HG03280 (cell line): ENCODE measurements around the gene ABLIM3.
"Not testable (repeated sequence)": the region's sequence is repeated elsewhere in the genome, so short reads cannot be mapped to it uniquely, and the experiment has no call there.

ENCODE experiments used
- ATAC-seq: cut with Tn5 transposase; IDR thresholded peaks from one replicate; pipeline ENCODE4 v1.9.1; 2021; ENCODE audit warnings: mild to moderate bottlenecking, moderate library complexity; ENCODE audit not compliant: unreplicated experiment

ABLIM3 gene

DNA sequence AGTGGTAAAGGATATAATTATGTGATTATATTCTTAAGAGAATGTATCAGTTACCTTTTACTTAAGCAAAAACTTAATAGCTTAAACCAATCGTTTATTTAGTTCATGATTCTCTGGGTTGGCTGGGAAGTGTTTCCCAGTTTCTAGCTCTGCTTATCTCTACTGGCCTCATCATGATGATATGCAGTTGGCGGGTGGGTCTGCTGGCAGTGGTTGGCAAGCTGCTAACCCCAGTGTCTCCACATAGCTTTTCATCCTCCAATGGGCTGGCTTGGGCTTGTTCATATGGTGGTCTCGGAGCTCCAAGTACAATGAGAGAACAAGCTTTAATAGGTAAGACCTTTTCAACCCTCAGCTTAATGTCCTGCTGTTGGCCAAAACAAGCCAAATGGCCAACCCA, 43.8 kb downstream of the ABLIM3 start:
- ATAC-seq, result no peak

DNA sequence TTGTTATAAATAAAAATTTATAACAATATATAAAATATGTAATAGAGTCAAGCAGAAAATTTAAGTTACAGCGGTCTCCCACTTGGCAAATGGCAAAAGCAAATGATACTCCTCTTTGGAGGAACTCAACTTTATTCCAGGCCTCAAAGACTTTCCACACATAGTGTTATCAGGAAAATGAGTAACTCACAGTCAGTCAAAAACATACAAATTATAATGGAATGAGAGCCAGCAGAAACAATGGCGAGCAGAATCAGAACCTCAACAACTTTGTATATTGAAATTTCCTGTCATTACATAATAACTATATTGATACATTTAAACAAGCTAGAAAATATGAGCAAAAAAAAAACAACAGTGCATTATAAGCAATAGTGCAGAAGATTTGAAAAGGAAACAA, 45.2 kb downstream of the ABLIM3 start:
- no peak for ATAC-seq

GRCh38 chr5:149187617-149188016, 46.3 kb downstream of the ABLIM3 start:
- ATAC-seq, result not testable (repeated sequence)

GRCh38 chr5:149188383-149188782, 47.1 kb downstream of the ABLIM3 start:
- ATAC-seq, result no peak

- ATAC-seq, result no peak
Measured at GRCh38 chr5:149195337-149195887, 54.1 kb downstream of the ABLIM3 start.

DNA sequence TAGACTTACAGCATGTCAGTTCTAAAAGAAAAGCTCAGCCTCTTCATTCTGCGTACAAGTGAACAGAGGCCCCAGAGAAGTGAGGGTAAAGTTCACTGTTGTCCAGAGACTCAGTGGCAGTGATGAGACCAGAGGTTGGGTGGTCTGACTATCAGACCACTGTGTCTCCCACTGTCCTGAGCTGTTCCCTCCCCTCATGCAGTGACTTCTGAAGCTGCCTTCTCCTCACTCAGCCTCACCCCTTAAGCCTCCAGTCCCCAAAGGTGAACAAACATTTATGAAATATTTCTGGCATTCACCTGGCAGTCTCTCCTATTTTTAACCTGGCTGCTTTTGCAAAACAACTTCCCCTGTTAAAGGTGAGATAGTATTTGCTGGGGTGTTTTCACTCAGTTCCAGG, 54.7 kb downstream of the ABLIM3 start:
- ATAC-seq, result no peak

- no peak for ATAC-seq
Measured at GRCh38 chr5:149198148-149198547, 56.9 kb downstream of the ABLIM3 start.

DNA sequence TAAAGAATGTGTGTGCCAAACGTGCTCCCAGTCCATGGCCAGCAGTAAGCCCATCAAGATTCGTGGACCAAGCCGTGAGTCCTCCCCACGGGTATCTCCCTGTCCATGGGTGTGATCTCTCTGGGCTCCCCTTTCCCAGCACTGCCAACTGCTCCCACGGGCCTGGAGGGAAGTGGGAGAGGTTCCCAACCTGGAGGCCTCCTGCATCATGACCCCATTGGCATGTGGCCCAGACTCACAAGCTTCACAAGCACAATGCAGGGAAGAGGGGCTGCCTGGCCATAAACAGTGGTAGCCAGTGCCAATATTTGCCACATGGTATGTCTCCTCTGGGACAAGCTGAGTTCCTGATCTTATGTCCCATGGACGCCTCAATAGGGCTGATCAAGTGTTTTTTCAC, 59.1 kb downstream of the ABLIM3 start:
- no peak for ATAC-seq

DNA sequence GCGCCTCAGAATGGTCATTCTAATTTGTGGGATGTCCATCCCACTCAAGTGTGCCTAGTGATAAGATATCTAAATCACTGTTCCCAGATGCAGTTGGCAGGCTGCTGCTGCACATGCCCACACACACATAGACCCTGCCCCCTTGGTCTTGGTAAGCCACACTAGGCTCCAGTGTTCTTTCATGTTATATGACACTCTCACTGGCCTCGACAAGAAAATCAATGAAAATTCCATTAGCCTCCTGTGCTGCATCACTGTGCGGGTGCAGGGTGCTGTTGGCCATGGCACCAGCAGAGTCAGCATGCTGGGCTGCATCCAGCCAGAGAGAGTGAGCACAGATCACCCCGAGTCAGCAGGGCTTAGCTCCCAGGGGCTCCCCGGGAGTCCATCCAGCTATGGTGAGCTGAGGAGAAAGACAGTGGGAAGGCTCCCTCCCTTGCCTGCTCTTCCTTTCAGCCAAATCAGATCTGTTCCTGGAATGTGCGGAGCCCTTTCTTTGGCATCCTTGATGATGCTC, 59.9 kb downstream of the ABLIM3 start:
- no peak for ATAC-seq

- ATAC-seq, result no peak
Measured at GRCh38 chr5:149202910-149203451, 61.7 kb downstream of the ABLIM3 start.

- no peak for ATAC-seq
Measured at GRCh38 chr5:149203921-149204441, 62.7 kb downstream of the ABLIM3 start.

GRCh38 chr5:149205625-149206523, 64.6 kb downstream of the ABLIM3 start:
- no peak for ATAC-seq

DNA sequence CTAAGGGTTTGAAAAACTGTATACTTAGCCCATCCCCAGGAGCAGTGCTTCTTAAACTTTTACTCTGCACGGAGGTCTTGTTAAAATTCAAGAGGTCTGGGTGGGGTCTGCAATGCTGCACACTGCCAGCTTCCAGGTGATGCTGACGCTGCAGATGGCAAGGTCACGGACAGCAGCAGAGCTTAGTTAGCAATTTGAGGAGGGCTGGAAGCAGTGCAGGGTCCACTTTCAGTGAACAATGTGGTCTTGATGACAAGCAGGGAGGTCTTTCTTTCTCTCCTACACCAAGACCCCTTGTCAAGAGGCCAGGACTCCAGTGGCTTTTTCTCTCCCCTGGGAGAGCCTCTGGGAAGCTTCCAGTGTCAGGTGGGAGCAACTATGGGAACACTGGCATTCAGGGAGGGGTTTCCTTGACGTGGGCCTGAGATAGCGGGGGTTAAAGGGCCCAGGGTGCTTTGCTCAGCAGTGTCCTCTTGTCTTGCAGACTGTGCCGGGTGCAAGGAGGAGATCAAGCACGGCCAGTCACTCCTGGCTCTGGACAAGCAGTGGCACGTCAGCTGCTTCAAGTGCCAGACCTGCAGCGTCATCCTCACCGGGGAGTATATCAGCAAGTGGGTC, 65.3 kb downstream of the ABLIM3 start:
- ATAC-seq, result no peak

GRCh38 chr5:149207831-149208230, 66.5 kb downstream of the ABLIM3 start:
- ATAC-seq, result no peak

- ATAC-seq, result no peak
Measured at GRCh38 chr5:149210225-149210624, 68.9 kb downstream of the ABLIM3 start.

DNA sequence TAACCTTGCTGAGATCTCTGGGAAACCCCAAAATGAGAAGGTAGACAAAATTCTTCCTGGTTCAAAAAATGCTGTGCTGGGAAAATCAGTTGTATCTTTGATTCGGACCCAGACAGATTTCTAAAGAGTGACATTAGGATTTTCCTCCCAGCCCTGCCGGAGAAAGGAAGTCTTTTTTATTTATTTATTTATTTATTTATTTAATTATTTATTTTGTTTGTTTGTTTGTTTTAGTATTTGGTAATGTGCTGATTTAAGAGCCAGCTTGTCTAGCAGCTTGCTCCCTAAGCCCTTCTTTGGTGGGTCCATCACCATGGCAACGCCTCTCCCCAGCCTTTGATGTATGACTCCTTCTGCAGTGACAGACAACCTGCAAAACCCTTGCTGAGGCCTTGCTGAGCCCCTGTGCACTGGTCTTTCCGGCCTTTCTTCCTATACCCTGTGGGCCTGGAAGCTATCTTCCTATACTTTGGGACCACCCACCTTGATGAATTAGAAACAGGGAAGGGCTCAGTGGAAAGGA, 69.7 kb downstream of the ABLIM3 start:
- ATAC-seq, result no peak

DNA sequence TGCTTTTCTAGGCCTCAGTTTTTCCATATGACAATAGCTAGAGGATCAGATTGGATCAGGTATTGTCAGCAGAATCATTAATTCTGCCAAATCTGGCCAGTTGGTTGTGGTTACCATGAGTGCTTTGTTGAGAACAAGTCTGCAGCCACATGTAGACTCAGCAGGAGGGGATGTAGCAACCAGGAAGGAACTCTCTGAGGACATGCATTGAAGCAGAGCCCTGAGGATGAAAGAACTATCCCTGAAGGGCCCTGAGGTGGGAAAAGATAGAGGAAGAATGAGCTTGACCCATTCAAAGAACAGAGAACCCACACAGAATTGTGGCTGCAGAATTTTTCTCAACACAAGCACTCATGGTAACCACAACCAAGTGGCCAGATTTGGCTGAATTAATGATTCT, 70.3 kb downstream of the ABLIM3 start:
- ATAC-seq, result no peak

- ATAC-seq, result no peak
Measured at GRCh38 chr5:149212198-149212951, 71.1 kb downstream of the ABLIM3 start.

GRCh38 chr5:149213264-149213880, 72.1 kb downstream of the ABLIM3 start:
- no peak for ATAC-seq
